A549 treated with CpdA at 1 μM for 4 hours (cell line): ENCODE results near the gene SGO2. TPM values are rescaled to one million over a fixed set of nuclear protein-coding genes. Genes with fewer than 3 reads are reported as not detected.

Experiments
- total RNA-seq: library from RNA; stranded (reverse); fragments of 200-300 nt; extraction: Qiagen RNA extraction; gene quantifications from 5 replicates; pipeline ENCODE4 v1.2.3, GENCODE V29; 2022; ENCODE audit warnings: low read depth

The SGO2 gene, protein sequence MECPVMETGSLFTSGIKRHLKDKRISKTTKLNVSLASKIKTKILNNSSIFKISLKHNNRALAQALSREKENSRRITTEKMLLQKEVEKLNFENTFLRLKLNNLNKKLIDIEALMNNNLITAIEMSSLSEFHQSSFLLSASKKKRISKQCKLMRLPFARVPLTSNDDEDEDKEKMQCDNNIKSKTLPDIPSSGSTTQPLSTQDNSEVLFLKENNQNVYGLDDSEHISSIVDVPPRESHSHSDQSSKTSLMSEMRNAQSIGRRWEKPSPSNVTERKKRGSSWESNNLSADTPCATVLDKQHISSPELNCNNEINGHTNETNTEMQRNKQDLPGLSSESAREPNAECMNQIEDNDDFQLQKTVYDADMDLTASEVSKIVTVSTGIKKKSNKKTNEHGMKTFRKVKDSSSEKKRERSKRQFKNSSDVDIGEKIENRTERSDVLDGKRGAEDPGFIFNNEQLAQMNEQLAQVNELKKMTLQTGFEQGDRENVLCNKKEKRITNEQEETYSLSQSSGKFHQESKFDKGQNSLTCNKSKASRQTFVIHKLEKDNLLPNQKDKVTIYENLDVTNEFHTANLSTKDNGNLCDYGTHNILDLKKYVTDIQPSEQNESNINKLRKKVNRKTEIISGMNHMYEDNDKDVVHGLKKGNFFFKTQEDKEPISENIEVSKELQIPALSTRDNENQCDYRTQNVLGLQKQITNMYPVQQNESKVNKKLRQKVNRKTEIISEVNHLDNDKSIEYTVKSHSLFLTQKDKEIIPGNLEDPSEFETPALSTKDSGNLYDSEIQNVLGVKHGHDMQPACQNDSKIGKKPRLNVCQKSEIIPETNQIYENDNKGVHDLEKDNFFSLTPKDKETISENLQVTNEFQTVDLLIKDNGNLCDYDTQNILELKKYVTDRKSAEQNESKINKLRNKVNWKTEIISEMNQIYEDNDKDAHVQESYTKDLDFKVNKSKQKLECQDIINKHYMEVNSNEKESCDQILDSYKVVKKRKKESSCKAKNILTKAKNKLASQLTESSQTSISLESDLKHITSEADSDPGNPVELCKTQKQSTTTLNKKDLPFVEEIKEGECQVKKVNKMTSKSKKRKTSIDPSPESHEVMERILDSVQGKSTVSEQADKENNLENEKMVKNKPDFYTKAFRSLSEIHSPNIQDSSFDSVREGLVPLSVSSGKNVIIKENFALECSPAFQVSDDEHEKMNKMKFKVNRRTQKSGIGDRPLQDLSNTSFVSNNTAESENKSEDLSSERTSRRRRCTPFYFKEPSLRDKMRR
- total RNA-seq: 11.9 to 15.5 TPM (median 13.9 TPM) in 5 replicates

DNA sequence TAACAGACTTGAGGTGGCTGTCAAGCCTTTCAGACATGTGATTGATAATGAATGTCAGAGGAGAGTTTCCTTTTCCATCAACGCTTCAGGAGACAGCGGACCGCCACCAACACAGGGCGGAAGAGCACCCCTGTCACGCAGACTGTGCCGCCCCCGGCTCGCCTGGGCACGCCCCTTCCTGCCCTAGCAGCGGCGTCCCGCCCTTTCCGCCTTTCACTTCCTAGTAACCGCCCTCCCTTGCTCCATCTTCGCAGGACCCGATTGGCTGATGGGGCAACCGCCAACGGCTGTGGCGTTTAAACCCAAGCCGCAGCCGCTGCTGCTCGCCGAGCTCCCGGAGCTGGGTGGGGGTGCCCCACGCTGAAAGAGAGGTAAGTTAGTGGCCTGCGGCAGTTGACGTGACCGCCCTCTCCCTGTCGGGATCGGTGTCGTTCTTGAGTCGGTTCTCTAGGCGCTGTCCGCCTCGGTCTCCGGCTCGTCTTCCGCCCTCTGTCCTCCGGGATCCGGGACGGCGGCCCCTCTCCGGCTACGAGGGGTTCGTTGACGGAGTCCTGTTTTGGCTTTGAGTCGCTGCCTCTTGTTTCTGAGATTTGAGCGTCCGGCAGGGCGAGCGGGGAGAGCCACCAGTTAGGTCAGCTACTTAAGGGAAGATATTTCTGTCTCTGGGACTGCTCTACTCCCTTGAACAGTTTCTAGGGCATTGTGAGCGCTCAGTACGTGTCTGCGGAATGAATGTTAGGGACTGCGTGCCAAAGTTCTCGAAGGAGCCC, at the start of gene SGO2:
Gene SGO2, plus strand, starts transcription at position 326 of the 770 bp plus-strand sequence. CDS start 6,769 bp downstream, outside the sequence.

DNA sequence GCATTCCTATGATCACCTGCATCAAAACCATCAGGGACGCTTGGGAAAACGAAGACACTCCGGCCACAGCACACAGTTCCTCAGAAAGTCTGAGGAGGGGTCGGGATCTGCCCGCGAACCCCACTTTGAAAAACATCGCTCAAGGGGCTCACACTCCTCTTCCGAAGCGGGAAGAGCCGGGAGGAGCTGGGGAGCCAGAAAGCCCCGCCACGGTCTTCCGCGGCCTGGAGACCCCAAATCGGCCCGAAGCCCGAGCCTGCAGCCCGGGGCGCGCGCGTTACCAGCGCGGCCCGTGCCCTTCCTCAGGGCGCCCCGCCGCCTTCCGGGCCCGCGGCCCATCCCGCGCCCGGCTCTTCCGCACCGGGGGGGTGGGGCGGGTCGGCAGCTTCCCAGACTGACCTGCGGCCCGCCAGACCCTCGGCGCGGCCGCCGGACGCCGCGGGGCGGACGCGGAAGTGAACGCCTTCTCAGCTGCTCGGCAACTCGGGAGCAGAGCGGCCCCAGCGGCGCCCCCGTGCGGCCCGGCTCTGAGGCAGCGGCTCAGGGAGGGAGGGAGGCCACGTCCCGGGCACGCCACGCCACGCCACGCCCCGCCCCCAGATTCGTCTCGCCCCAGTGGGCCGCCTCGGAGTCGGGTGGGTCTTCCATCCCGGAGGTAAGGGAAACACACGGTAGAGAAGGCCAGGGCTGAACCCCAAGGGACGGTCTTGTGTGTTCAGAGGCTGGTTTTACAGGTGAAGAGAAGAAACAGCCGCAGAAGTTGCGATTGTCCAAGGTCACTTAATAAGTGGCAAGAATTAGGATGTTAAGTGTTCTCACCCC, 16.2 kb upstream of the SGO2 start, which contains the start of gene KCTD18:
Gene KCTD18, minus strand, starts transcription at position 457 of the 822 bp plus-strand sequence. CDS start 3,052 bp downstream, outside the sequence.

DNA sequence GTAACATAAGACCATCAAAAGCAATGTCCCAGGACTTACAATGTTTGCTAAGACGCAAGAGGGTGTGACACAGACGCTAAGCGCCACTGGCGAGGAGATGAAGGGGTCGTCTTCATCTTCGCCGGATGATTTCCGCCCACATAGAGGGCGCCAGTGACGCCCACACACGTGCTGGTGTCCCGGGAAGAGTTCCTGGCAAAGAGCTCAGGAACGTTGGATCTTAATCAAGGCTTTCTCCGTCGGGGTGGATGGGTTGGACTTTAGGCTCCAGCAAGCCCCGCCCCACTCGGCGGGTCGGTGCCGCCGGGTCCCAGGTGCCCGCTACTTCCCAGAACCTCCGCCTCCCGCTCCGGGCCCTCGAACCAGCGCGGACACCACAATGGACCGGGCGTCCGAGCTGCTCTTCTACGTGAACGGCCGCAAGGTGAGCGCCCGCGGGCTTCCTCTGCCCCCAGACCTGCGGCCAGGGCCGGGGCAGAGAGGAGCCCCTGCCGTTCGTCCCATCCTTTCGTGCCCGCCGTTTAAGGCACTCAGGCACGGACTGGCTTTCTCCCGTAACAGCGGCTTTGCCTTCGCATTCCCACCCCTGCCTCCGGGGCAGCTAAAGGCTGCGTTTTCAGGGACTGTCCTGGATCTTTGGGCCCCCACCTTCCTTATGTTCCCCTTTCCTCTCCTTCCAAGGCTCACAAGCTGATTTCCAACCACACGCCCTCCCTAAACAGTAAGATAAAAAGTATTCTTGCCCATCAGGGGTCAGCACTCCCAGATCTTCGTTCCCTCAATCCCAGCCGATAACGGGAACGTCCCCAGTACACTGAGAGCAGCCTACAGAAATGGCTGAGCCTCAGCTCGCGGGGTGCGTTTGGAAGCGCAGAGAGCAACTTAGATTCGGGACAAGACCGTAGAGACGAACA, 60.0 kb downstream of the SGO2 start, which contains the start of gene AOX1:
Gene AOX1, plus strand, starts transcription at position 285 of the 914 bp plus-strand sequence. Its CDS starts 95 bp downstream, at position 380.

Other genes with a start within 250 kb of the SGO2 start
- 126 to 133 TPM (median 132 TPM) in 5 replicates for gene SPATS2L, start 219.5 kb upstream of the SGO2 start, total RNA-seq
- gene KCTD18, start 16.1 kb upstream of the SGO2 start, total RNA-seq: 8.0 to 11.5 TPM (median 10.1 TPM) in 5 replicates
- 2.5 to 3.8 TPM (median 2.9 TPM) in 5 replicates for gene AOX1, start 59.8 kb downstream of the SGO2 start, total RNA-seq